Body of pancreas (tissue), 4 donors: Measurements from ENCODE around the gene REG4. TPM values are rescaled to one million over a fixed set of nuclear protein-coding genes. Genes with fewer than 3 reads are reported as not detected.

Source experiments
- ATAC-seq: fragments of 150-250 bp; one replicate; pipeline ENCODE4 v1.9.1; 2016
- DNase-seq, 4 donors: peaks; one replicate each; pipeline ENCODE4 v3.0.0-alpha.2; 2019
- H3K27ac ChIP-seq, 4 donors: fragments of 200-600 bp; sonication (generic); 1 replicate in 3 of 4; 2 replicates in 1 of 4; pipeline versions ENCODE4 v1.5.1 to v1.6.1; 2016 to 2019; ENCODE audit warnings: mild to moderate bottlenecking in 1 of 4, mixed read lengths in 1 of 4, moderate library complexity in 1 of 4
- H3K27me3 ChIP-seq, 2 donors: fragments of 200-600 bp; sonication (generic); one replicate each; pipeline ENCODE4 v1.6.0; 2016; ENCODE audit warnings: mild to moderate bottlenecking in 1 of 2
- H3K36me3 ChIP-seq, 2 donors: fragments of 200-600 bp; sonication (generic); replicated peaks in 1 of 2; 2 replicates each; pipeline ENCODE4 v1.5.1; 2016; ENCODE audit warnings: low read depth in 2 of 2; ENCODE audit not compliant: insufficient read depth in 1 of 2
- H3K4me1 ChIP-seq: fragments of 200-600 bp; sonication (generic); one replicate; pipeline ENCODE4 v1.6.0; 2016
- H3K4me3 ChIP-seq, 2 donors: fragments of 200-600 bp; sonication (generic); 1 replicate in 1 of 2; 2 replicates in 1 of 2; pipeline ENCODE4 v1.5.1; 2016 to 2019
- H3K9me3 ChIP-seq, 3 donors: fragments of 200-600 bp; sonication (generic); 1 replicate in 2 of 3; 2 replicates in 1 of 3; pipeline ENCODE4 v1.5.1; 2016
- POLR2A ChIP-seq, 3 donors: fragments of 450-650 bp; IDR thresholded peaks; one replicate each; pipeline ENCODE4 v1.6.1; 2016; ENCODE audit warnings: antibody characterized with exemption in 3 of 3, mild to moderate bottlenecking in 2 of 3
- WGBS, 2 donors: methylation state at CpG; one replicate each; pipeline ENCODE4 v1.1.5; 2017; 5-methylcytosine and 5-hydroxymethylcytosine counted together
- intact Hi-C: fragments of 100-400 bp; cut with DNase I; formaldehyde crosslinking; loops from one replicate; pipeline ENCODE4 v1.15.1; 2023
- total RNA-seq, 2 donors: library from RNA; depleted of rRNA; stranded (reverse); fragments of >200 nt; gene quantifications; one replicate each; pipeline ENCODE4 v1.1.0, GENCODE V29; 2016
- TF ChIP-seq, protein P1 (sequence below), 7 experiments: fragments of 450-650 bp in 4 of 7; fragments of 200-600 bp in 3 of 7; sonication (generic) in 3 of 7; IDR thresholded peaks; one replicate each; pipeline ENCODE4 v1.5.1; 2016 to 2019; ENCODE audit warnings: antibody characterized with exemption in 7 of 7

Gene REG4
- total RNA-seq, 2 donors from 2014 or later: 9.2 to 30.9 TPM

DNA sequence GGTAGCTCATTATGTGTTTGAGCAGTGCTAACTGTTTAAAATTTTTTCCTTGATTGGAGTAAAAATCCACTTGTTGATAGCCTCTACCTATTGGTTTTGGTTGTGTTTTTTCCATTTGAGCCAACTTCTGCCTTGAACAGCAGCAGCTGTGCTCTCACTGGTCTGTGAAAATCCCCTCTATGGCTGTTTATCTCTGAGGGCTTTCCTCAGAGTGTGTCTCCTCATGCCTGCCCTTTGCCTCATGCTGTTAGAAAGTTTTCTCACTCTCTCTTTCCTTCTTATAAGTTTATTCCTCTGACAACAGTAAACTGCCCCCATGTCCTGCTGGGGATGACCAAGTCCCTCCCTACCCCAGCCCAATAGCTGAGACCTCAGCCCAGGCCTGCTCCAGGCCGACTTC is 14.1 kb downstream of the REG4 start:
- TF ChIP-seq POLR2A (IDR thresholded peaks at IDR 0.05): no peak
- TF ChIP-seq, protein P1, sequence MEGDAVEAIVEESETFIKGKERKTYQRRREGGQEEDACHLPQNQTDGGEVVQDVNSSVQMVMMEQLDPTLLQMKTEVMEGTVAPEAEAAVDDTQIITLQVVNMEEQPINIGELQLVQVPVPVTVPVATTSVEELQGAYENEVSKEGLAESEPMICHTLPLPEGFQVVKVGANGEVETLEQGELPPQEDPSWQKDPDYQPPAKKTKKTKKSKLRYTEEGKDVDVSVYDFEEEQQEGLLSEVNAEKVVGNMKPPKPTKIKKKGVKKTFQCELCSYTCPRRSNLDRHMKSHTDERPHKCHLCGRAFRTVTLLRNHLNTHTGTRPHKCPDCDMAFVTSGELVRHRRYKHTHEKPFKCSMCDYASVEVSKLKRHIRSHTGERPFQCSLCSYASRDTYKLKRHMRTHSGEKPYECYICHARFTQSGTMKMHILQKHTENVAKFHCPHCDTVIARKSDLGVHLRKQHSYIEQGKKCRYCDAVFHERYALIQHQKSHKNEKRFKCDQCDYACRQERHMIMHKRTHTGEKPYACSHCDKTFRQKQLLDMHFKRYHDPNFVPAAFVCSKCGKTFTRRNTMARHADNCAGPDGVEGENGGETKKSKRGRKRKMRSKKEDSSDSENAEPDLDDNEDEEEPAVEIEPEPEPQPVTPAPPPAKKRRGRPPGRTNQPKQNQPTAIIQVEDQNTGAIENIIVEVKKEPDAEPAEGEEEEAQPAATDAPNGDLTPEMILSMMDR (IDR thresholded peaks at IDR 0.05): no peak
- peaks cover 52% of the 10 kb centered on the region for H3K4me1 ChIP-seq
- no peaks in the 10 kb centered on the region for H3K9me3 ChIP-seq
- H3K36me3 ChIP-seq: no peaks in the 10 kb centered on the region
- no peak for ATAC-seq
- peak overlapping the region in 3 of 4 donors; percentile 57 to 90 (median 77) for H3K27ac ChIP-seq
- 54 to 75% methylated on average over 1 of the region's 1 CpG for WGBS, 2 donors
- H3K27me3 ChIP-seq: no peaks in the 10 kb centered on the region
- no peak for DNase-seq
- intact Hi-C loops: no loop called here
- no peak overlapping the region for H3K4me3 ChIP-seq

DNA sequence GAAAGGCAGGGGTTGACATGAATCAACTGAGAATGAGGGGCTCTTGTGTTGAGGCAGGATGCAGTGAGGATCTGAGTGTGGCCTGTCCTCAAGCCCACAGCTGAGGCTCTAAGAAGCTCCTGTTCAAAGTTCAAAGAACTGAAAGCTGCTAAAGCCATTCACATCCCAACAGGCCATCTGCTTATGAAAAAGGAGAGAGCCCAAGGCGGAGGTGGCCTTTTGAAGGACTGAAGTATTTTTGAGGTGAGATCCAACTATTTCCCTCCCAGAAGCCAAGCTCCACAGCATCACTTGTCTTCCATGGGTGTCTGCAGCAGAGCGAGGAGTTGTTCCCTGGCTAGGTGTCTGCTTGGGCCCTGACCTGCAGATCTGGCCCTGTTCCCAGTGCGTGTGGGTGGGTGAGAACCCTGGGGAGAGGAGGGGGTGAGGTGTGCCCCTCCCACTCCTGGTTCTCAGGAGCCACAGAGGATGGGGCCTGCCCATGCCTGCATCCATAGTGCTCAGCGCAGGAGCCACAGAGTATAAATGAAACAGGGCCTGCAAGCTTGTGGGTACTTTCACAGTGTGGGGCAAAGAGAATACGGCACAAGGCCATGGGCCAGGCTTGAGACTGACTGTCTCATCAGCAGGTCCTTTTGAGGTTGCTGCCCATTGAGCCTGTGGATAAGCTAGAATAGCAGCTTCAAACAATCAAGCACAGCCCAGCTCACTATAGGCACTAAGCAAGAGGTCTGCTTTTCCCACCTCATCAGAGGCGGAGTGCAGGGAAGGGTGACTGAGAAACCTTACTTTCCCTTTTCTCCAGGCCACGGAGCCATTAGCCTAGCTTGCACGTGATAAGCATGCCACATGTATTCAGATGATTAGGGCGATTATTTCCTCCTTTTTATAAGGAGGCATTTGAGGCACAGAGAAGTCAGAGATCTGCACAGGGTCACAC is 15.7 kb downstream of the REG4 start:
- Histone ChIP-seq H3K4me1 (peaks cover 59% of the 10 kb centered on the region), H3K4me3 (no peak overlapping the region), H3K9me3 (no peaks in the 10 kb centered on the region), H3K27me3 (no peaks in the 10 kb centered on the region), H3K36me3 (no peaks in the 10 kb centered on the region), H3K27ac (peak overlapping the region in 2 of 4 donors; percentile 1 to 7)
- intact Hi-C loops: no loop called here
- 57 to 61% methylated on average over 9 of the region's 9 CpGs for WGBS, 2 donors
- DNase-seq (peak in 2 of 4 donors; percentile 30 to 42), ATAC-seq (no peak)
- TF ChIP-seq, protein P1 (IDR thresholded peaks at IDR 0.05): no peak

DNA sequence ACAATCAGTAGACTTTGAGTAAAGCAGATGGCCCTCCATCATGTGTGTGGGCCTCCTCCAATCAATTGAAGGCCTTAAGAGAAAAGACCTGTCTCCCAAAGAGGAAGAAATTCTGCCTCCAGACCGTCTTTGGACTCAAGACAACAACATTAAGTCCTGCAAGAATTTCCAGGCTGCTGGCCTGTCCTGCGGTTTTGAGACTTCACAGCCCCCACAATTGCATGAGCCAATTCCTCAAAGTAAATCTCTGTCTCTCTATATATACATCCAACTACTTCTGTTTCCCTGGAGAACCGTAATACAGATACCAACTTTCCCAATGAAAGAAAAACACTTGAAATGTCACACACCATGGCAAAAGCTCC is 16.4 kb downstream of the REG4 start:
- Histone ChIP-seq H3K9me3 (no peaks in the 10 kb centered on the region), H3K27me3 (no peaks in the 10 kb centered on the region), H3K27ac (peak overlapping the region in 1 of 4 donors; percentile 1), H3K4me1 (peaks cover 59% of the 10 kb centered on the region), H3K4me3 (no peak overlapping the region), H3K36me3 (no peaks in the 10 kb centered on the region)
- DNase-seq (no peak), ATAC-seq (no peak)
- TF ChIP-seq, protein P1 (IDR thresholded peaks at IDR 0.05): no peak
- no peak for TF ChIP-seq POLR2A (IDR thresholded peaks at IDR 0.05)
- intact Hi-C loops: no loop called here
- WGBS, 2 donors: 71 to 87% methylated on average over 3 of the region's 3 CpGs

DNA sequence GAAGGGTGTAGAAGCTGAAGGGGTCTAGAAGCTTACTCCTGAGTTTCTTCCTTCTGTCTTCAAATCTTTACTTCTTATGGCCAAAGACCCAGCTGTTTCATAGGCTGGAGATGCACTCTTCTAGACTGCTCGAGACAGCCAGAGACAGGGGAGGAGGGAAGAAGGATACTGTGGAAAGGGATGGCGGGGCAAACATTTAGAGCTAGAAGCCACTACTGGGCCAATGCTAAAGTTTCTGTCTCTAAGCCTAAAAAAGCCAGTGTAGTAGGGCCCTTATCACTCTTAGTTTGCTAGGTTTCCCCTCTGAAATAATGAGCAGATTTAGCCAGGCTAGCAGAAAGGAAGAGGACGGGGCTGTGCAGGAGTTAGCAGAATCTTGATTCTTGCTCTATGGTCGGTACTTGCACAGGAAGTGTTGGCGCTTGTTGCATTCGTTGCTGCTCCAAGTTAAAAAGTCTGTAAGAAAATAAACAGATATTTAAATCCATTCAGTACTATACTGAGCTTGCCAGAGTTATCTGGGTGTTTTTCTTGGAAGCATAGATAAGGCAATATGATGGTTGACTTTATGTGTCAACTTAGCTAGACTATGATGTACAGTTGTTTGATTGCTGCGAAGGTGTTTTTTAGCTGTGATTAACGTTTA is 16.9 kb downstream of the REG4 start:
- peaks cover 59% of the 10 kb centered on the region for H3K4me1 ChIP-seq
- 65 to 69% methylated on average over 8 of the region's 8 CpGs for WGBS, 2 donors
- no peak for ATAC-seq

More for the DNA sequence above, 16.9 kb downstream of the REG4 start:
- no peak overlapping the region for H3K27ac ChIP-seq
- H3K27me3 ChIP-seq: no peaks in the 10 kb centered on the region
- intact Hi-C loops: no loop called here
- H3K36me3 ChIP-seq: no peaks in the 10 kb centered on the region
- H3K4me3 ChIP-seq: no peak overlapping the region
- TF ChIP-seq, protein P1 (IDR thresholded peaks at IDR 0.05): no peak
- no peak for TF ChIP-seq POLR2A (IDR thresholded peaks at IDR 0.05)
- H3K9me3 ChIP-seq: no peaks in the 10 kb centered on the region
- DNase-seq: no peak
